GM23338 (cell line): ENCODE data around the gene MYO9B. TPM values are rescaled to one million over a fixed set of nuclear protein-coding genes. Genes with fewer than 3 reads are reported as not detected.

Experiments used
- ATAC-seq: fragments of 200-7000 bp; cut with Tn5 transposase; 3 replicates; pipeline ENCODE4 v1.9.1; 2020
- DNase-seq: peaks from one replicate; pipeline ENCODE4 v3.0.0-alpha.2; 2015; ENCODE audit warnings: low spot score
- H2AFZ ChIP-seq: fragments of 200-600 bp; sonication (generic); 2 replicates; pipeline ENCODE4 v1.8.0; 2016; ENCODE audit warnings: antibody characterized with exemption, mild to moderate bottlenecking, moderate library complexity
- H3F3A ChIP-seq: fragments of 200-600 bp; sonication (generic); replicated peaks from 2 replicates; pipeline ENCODE4 v1.8.0; 2017; ENCODE audit warnings: antibody characterized with exemption, mixed run types, low read depth
- H3K27ac ChIP-seq: fragments of 200-600 bp; sonication (generic); 2 replicates; pipeline ENCODE4 v1.6.1; 2016; ENCODE audit warnings: low read depth
- H3K27me3 ChIP-seq: fragments of 200-600 bp; sonication (generic); 2 replicates; pipeline ENCODE4 v1.8.0; 2016; ENCODE audit warnings: mild to moderate bottlenecking, mixed run types, moderate library complexity; ENCODE audit not compliant: insufficient read depth
- H3K36me3 ChIP-seq: fragments of 200-600 bp; sonication (generic); 2 replicates; pipeline ENCODE4 v1.8.0; 2016; ENCODE audit warnings: mild to moderate bottlenecking; ENCODE audit not compliant: insufficient read depth
- H3K4me1 ChIP-seq: fragments of 200-600 bp; sonication (generic); 2 replicates; pipeline ENCODE4 v1.8.0; 2016; ENCODE audit warnings: mild to moderate bottlenecking, moderate library complexity; ENCODE audit not compliant: insufficient read depth
- H3K4me2 ChIP-seq: fragments of 200-600 bp; sonication (generic); 2 replicates; pipeline ENCODE4 v1.7.1; 2017; ENCODE audit warnings: mixed run types
- H3K4me3 ChIP-seq: fragments of 200-600 bp; sonication (generic); 2 replicates; pipeline ENCODE4 v1.6.1; 2016; ENCODE audit warnings: mixed run types
- H3K79me2 ChIP-seq: fragments of 200-600 bp; sonication (generic); replicated peaks from 2 replicates; pipeline ENCODE4 v1.8.0; 2017; ENCODE audit warnings: mild to moderate bottlenecking; ENCODE audit not compliant: insufficient read depth
- H3K9me2 ChIP-seq: fragments of 200-600 bp; sonication (generic); 2 replicates; pipeline ENCODE4 v1.8.0; 2017; ENCODE audit not compliant: insufficient read depth
- H4K20me1 ChIP-seq: fragments of 200-600 bp; sonication (generic); replicated peaks from 2 replicates; pipeline ENCODE4 v1.8.0; 2017; ENCODE audit warnings: mild to moderate bottlenecking; ENCODE audit not compliant: insufficient read depth
- H3K27ac Mint-ChIP-seq: 2 replicates; pipeline ENCODE4 v1.8.0; 2020; ENCODE audit warnings: inconsistent platforms, mild to moderate bottlenecking, moderate library complexity, mixed read lengths
- H3K27me3 Mint-ChIP-seq: 3 replicates; pipeline ENCODE4 v1.8.0; 2022; ENCODE audit warnings: low read depth, mild to moderate bottlenecking, moderate library complexity, mixed read lengths, inconsistent platforms; ENCODE audit not compliant: insufficient read depth, poor library complexity
- H3K36me3 Mint-ChIP-seq: 3 replicates; pipeline ENCODE4 v1.8.0; 2021; ENCODE audit warnings: low read depth, mild to moderate bottlenecking, inconsistent platforms, moderate library complexity, mixed read lengths
- H3K4me1 Mint-ChIP-seq: 3 replicates; pipeline ENCODE4 v1.8.0; 2020; ENCODE audit warnings: mild to moderate bottlenecking, inconsistent platforms, mixed read lengths
- H3K4me3 Mint-ChIP-seq: 3 replicates; pipeline ENCODE4 v1.8.0; 2021; ENCODE audit warnings: moderate library complexity, mild to moderate bottlenecking, inconsistent platforms, mixed read lengths
- H3K9me3 Mint-ChIP-seq: 3 replicates; pipeline ENCODE4 v1.8.0; 2020; ENCODE audit warnings: moderate library complexity, mild to moderate bottlenecking, inconsistent platforms, mixed read lengths
- CREB1 ChIP-seq: fragments of 250-450 bp; sonication (Bioruptor Pico); IDR thresholded peaks from 2 replicates; pipeline ENCODE4 v1.5.0; 2020; ENCODE audit warnings: low read depth, mild to moderate bottlenecking, moderate library complexity
- NANOG ChIP-seq: IDR thresholded peaks from 2 replicates; pipeline ENCODE4 v1.6.1; 2016; ENCODE audit warnings: antibody characterized with exemption, borderline replicate concordance
- POLR2AphosphoS5 ChIP-seq: IDR thresholded peaks from 2 replicates; pipeline ENCODE4 v1.6.1; 2016; ENCODE audit warnings: antibody characterized with exemption, low read depth
- ZNF331 ChIP-seq: fragments of 250-450 bp; sonication (Bioruptor Pico); IDR thresholded peaks from 2 replicates; pipeline ENCODE4 v1.5.0; 2020; ENCODE audit warnings: low read depth, mild to moderate bottlenecking, moderate library complexity
- polyA plus RNA-seq: library from polyadenylated mRNA; unstranded; fragments of >200 nt; fragmentation: Nextera tagmentation; extraction: Ambion mirVana; gene quantifications from 2 replicates; pipeline ENCODE4 v1.2.1, GENCODE V29; 2016
- total RNA-seq: library from RNA; depleted of rRNA; stranded (reverse); fragments of >200 nt; shearing (Covaris generic); gene quantifications from 2 replicates; pipeline ENCODE4 v1.2.3, GENCODE V29; 2014
- TF ChIP-seq, protein P1 (sequence below): IDR thresholded peaks from 2 replicates; pipeline ENCODE4 v1.6.1; 2016; ENCODE audit warnings: antibody characterized with exemption
- TF ChIP-seq, protein P2 (sequence below): IDR thresholded peaks from one replicate; pipeline ENCODE4 v1.6.1; 2018; ENCODE audit warnings: antibody characterized with exemption; ENCODE audit not compliant: unreplicated experiment
- TF ChIP-seq, protein P3 (sequence below), 2 experiments: fragments of 200-600 bp in 1 of 2; sonication (generic) in 1 of 2; conservative IDR thresholded peaks; 2 replicates each; pipeline versions ENCODE4 v1.5.1 to v1.6.1; 2016 to 2017; ENCODE audit warnings: antibody characterized with exemption in 2 of 2, low read depth in 2 of 2, mild to moderate bottlenecking in 2 of 2, moderate library complexity in 1 of 2

The MYO9B gene
- total and polyA plus RNA-seq, 2 experiments from 2014 or later = 28.7 to 61.3 TPM

DNA sequence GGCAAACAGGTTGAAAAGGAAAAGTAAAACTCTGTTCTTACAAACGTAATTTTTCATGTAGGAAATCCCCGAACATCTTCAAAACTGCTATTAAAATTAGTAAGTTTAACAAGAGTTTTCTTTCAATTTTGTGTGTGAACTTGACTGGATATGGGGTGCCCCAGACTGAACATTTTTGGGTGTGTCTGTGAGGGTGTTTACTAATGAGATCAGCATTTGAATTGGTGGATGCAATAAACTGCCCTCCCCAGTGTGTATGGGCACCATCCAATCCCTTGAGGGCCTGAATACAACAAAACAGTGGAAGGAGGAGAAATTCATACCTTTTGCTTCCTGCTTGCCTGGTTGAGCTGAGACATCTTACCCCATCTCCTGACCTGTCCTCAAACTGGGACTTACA lies 12.1 kb upstream of the MYO9B start:
- no peaks in the 10 kb centered on the region for H3K27me3 Mint-ChIP-seq
- Histone ChIP-seq H2AFZ (no peak overlapping the region), H3K4me3 (no peak overlapping the region), H3K36me3 (peaks cover 21% of the 10 kb centered on the region), H3K4me2 (no peak overlapping the region), H3F3A (peaks cover 2% of the 10 kb centered on the region; the same call in 1 of the 2 replicates), H3K4me1 (no peaks in the 10 kb centered on the region), H4K20me1 (peaks cover 14% of the 10 kb centered on the region), H3K79me2 (peaks cover 65% of the 10 kb centered on the region), H3K27ac (0 out of 2 replicates have a peak overlapping the region, but pooled peaks have one; percentile 26), H3K27me3 (no peaks in the 10 kb centered on the region), H3K9me2 (no peaks in the 10 kb centered on the region)
- no peak overlapping the region; the same call in 2 of the 3 replicates for H3K4me3 Mint-ChIP-seq
- TF ChIP-seq, protein P1, sequence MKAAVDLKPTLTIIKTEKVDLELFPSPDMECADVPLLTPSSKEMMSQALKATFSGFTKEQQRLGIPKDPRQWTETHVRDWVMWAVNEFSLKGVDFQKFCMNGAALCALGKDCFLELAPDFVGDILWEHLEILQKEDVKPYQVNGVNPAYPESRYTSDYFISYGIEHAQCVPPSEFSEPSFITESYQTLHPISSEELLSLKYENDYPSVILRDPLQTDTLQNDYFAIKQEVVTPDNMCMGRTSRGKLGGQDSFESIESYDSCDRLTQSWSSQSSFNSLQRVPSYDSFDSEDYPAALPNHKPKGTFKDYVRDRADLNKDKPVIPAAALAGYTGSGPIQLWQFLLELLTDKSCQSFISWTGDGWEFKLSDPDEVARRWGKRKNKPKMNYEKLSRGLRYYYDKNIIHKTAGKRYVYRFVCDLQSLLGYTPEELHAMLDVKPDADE = no peak
- TF ChIP-seq CREB1 (CRISPR knock-in tag) (no peak), NANOG (no peak), ZNF331 (CRISPR knock-in tag) (no peak), POLR2AphosphoS5 (no peak)
- TF ChIP-seq, protein P2, sequence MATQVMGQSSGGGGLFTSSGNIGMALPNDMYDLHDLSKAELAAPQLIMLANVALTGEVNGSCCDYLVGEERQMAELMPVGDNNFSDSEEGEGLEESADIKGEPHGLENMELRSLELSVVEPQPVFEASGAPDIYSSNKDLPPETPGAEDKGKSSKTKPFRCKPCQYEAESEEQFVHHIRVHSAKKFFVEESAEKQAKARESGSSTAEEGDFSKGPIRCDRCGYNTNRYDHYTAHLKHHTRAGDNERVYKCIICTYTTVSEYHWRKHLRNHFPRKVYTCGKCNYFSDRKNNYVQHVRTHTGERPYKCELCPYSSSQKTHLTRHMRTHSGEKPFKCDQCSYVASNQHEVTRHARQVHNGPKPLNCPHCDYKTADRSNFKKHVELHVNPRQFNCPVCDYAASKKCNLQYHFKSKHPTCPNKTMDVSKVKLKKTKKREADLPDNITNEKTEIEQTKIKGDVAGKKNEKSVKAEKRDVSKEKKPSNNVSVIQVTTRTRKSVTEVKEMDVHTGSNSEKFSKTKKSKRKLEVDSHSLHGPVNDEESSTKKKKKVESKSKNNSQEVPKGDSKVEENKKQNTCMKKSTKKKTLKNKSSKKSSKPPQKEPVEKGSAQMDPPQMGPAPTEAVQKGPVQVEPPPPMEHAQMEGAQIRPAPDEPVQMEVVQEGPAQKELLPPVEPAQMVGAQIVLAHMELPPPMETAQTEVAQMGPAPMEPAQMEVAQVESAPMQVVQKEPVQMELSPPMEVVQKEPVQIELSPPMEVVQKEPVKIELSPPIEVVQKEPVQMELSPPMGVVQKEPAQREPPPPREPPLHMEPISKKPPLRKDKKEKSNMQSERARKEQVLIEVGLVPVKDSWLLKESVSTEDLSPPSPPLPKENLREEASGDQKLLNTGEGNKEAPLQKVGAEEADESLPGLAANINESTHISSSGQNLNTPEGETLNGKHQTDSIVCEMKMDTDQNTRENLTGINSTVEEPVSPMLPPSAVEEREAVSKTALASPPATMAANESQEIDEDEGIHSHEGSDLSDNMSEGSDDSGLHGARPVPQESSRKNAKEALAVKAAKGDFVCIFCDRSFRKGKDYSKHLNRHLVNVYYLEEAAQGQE = no peak
- H3K27ac Mint-ChIP-seq = no peak overlapping the region
- no peak for ATAC-seq
- H3K36me3 Mint-ChIP-seq = peaks cover 77% of the 10 kb centered on the region
- peaks cover 10% of the 10 kb centered on the region; the same call in 2 of the 3 replicates for H3K9me3 Mint-ChIP-seq
- peaks cover 8% of the 10 kb centered on the region for H3K4me1 Mint-ChIP-seq
- no peak for DNase-seq

DNA sequence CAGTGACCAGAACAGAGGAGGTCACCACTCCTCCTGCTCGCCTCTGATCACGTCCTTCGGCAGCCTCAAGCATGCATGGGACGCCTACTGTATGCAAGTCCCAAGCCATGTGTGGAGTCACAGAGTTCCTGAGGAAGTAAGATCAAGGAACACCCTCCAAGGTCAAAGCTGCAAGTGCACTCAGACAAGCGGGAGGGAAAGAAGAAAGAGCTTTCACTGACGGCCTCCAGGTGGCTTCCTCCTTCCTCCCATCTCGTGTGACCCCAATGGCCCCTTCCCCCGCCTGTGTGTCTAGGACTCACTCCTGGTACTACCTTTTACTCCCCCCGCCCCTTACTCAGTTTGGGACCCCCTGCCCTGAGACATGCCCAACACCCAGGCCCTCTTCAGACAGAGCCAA lies 6.4 kb upstream of the MYO9B start:
- peak overlapping the region; percentile 79 for H3K27ac Mint-ChIP-seq
- peaks cover 47% of the 10 kb centered on the region for H3K79me2 ChIP-seq
- peaks cover 66% of the 10 kb centered on the region for H3K36me3 Mint-ChIP-seq

More for the DNA sequence above, 6.4 kb upstream of the MYO9B start:
- TF ChIP-seq, protein P1 = no peak
- TF ChIP-seq, protein P3, sequence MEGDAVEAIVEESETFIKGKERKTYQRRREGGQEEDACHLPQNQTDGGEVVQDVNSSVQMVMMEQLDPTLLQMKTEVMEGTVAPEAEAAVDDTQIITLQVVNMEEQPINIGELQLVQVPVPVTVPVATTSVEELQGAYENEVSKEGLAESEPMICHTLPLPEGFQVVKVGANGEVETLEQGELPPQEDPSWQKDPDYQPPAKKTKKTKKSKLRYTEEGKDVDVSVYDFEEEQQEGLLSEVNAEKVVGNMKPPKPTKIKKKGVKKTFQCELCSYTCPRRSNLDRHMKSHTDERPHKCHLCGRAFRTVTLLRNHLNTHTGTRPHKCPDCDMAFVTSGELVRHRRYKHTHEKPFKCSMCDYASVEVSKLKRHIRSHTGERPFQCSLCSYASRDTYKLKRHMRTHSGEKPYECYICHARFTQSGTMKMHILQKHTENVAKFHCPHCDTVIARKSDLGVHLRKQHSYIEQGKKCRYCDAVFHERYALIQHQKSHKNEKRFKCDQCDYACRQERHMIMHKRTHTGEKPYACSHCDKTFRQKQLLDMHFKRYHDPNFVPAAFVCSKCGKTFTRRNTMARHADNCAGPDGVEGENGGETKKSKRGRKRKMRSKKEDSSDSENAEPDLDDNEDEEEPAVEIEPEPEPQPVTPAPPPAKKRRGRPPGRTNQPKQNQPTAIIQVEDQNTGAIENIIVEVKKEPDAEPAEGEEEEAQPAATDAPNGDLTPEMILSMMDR (conservative IDR thresholded peaks at IDR 0.05; ENCODE audit: low read depth in 2 of 2) = peak; percentile 28 to 54; a peak in 2 of 4 replicates
- Histone ChIP-seq H3F3A (peaks cover 6% of the 10 kb centered on the region; the same call in 1 of the 2 replicates), H3K4me2 (no peak overlapping the region), H3K4me3 (no peak overlapping the region), H3K9me2 (no peaks in the 10 kb centered on the region), H4K20me1 (peaks cover 21% of the 10 kb centered on the region), H2AFZ (no peak overlapping the region), H3K4me1 (peaks cover 11% of the 10 kb centered on the region; the same call in 1 of the 2 replicates), H3K36me3 (peaks cover 11% of the 10 kb centered on the region), H3K27me3 (no peaks in the 10 kb centered on the region), H3K27ac (no peak overlapping the region)
- Mint-ChIP-seq H3K27me3 (peaks cover 10% of the 10 kb centered on the region), H3K4me1 (peaks cover 37% of the 10 kb centered on the region), H3K9me3 (no peaks in the 10 kb centered on the region), H3K4me3 (no peak overlapping the region)
- DNase-seq (peak; percentile 73), ATAC-seq (peak; percentile 75)
